ENCODE results near the gene BRD9.
"Not testable (repeated sequence)": the region's sequence is repeated elsewhere in the genome, so short reads cannot be mapped to it uniquely, and the experiment has no call there.

BRD9 gene

DNA sequence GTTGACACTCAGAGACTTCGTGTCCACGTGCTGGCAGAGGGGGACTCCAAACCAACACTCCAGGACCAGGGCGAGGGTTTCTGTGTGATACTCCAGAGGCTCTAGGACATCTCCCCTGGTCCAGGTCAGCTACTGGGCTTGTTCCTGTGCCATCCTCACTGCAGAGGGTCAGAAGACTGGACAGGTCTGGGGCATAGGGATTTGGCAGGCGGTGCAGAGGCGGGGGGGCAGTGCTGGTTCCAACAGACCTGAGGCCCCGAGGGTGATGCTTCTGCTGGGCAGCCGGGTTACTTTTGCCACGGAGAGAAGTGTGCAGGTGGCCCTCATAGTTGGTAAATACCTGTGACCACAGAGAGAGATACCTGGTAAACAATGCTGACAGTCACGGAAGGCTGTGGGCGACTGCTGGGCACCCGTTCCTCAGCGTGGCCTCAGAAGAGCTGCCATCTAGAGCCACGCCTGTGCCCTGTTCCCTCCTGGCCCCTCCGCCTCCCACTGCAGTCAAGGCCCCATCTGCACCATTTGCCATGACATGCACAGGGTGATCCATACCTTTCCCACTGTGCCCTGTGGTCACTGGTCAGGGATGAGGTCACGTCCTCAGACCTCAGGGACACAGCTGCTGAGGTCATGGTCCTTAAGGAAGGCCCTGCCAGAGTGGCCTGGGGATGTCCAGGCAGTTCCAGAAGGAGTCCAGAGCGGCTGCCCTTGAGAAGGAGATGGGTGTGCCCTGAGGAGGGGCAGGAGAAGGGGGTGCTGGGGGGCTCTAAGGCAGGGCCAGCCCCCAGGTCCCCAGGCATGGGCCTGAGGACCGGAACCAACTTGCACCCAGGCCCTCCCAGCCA lies 30.1 kb upstream of the BRD9 start:
- no peak for DNase-seq

DNA sequence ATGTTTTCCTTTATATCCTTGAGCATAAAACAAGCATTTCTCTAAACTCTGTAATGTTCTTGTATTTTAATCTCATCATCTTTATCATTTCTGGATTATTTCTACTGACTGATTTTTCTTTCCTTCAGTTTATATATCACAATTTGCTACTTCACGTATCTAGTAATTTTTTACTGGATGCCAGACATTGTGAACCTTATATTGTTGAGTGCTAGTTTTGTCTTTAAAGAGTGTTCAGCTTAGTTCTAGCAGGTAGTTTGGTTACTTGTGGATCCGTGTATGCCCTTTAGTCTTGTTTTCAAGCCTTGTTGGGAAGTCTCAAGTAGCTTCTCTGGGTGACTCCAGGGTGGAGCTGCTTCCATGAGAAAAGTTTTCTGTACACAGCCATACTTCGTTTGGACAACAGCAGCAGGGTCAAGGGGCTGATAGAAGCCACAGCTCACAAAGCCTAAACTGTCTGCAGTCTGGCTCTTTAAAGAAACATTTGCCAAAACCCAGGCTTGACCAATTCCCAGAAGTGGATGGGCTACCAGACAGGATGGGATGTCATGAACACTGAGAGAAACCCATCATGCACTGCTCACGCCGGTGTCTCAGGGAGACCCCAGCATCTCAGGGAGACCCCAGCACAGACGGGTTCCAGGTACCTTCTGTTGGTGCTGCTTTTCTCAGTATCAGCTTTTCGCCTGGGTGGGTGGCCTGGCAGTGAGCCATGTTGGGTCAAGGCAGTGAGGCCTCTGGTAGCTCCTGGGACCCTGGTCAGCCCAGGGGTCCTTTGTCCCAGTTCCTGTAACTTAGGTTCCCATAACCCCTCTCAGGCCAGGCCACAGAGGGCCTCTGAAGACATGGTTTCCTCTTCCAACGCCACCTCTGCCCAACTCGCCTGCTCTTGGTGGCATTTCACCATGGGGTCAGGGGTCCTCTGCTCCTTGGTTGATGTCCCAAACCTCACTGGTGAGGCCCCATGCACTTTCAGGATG lies 29.1 kb upstream of the BRD9 start:
- no peak for DNase-seq

DNA sequence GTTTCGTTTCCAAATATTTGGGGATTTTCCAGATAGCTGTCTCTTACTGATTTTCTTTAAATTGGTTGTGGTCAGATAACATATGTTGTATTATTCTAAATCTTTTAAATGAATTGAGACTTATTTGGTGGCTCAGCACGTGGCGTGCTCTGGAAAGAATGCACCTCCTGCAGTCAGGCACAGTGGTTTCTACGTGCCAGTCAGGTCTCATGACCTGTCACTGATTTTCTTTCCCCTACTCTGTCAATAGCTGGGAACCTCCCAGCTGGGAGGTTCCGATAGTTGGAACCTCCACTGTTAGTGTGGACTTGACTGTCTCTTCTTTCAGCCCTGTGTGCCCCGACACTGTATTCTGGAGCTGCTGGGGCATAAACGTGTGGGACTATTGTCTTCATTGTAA lies 27.7 kb upstream of the BRD9 start:
- no peak for DNase-seq

DNA sequence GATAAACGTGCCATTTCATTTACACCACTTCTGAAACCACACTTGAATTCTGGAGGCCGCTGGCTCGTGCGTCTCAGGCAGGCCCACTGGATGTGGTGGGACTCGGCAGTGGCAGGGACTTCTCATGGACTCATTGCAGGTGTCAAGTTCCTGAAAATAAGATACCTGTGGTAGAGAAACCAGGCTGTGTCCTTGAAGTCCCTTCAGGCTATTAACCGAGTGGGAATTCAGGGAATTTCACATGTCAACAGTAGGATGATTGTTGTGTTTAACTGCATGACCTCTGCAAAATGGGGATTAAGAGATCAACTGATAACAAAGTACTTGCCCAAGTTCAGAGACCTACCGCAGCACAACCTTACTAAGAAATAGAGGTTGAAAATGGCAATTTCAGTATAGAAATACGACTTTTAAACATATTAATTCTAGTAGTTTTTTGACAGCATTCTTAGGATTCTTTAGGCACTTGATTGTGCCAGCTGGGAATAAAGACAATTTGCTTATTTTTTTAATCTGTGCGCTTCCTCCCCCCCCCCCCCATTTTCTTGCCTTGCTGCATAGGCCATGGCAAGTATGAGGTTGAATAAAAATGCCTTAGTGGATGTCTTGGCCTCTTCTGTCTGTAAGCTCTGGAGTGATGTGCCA lies 26.9 kb upstream of the BRD9 start:
- DNase-seq, result no peak

DNA sequence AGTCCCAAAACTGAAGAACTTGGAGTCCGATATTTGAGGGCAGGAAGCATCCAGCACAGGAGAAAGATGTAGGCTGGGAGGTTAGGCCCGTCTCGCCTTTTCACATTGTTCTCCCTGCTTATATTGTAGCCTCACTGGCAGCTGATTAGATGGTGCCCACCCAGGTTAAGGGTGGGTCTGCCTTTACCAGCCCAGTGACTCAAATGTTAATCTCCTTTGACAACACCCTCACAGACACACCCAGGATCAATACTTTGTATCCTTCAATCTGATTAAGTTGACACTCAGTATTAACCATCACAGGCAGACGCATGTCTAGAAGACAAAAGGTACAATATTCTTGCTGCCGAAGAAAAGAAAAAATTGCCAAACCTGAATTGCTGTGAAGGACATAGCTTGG lies 26.1 kb upstream of the BRD9 start:
- not testable (repeated sequence) for DNase-seq

DNA sequence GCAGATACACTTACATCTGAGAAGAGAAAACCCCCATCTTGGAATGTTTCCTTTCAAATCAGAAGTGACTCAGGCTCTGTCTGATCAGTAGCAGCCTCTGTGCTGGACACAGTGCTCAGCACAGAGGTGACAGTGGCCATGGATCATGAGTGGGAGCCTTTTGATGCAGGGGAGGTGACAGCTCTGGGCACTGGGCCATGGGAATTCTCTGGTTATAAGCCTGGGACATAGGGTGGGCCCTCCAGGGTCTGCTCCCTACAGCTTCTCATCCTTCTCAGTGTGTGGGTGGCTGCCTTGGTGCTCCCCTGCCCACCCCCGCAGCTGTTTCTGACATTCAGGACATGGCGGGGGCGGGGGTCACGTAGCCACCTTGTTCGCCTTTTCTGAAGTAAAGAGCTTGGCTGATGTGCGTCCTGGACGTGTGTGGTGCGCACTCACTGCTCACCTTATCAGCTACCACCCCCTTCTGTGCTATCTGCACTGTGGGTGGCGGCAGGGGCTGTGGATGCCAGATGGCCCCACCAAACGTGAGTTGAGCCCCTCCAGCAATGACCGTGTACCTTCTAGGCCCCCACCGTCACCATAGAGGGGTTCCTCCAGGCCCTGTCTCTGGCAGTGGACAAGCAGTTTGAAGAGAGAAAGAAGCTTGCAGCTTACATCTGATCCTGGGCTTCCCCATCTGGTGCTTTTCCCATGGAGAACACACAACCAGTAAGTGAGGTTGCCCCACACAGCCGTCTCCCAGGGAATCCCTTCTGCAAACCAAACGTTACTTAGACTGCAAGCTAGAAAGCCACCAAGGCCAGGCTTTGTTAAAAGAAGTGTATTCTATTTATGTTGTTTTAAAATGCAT lies 24.1 kb upstream of the BRD9 start:
- no peak for DNase-seq

DNA sequence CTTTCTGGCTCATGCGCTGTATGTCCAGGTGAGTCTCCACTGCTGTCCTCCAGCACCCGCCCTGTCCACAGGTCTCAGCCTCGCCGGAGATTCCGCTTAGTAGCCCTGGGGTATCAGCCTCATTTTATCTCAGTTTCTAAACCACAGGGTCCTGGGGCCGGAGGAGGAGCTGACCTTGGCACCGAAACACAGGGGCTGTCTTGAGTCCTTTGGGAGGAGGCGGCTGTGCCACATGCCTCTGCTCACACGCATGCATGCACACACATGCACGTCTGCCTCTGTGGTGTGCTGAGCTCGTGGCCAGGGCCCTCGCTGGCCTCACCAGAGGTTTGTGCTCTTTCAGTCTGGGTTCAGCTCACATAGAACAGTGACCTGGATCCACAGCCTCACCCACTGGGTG lies 23.3 kb upstream of the BRD9 start:
- no peak for DNase-seq

DNA sequence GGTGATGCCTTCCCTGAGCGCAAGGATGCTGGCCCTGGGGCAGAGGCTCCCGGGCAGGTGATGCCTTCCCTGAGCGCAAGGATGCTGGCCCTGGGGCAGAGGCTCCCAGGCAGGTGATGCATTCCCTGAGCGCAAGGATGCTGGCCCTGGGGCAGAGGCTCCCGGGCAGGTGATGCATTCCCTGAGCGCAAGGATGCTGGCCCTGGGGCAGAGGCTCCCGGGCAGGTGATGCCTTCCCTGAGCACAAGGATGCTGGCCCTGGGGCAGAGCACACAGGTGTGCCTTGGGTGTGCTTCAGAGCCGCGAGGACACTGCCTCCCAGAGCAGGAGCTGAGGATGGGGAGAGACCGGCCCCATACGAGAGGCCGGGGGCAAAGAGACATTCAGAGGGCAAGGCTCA lies 22.7 kb upstream of the BRD9 start:
- not testable (repeated sequence) for DNase-seq

DNA sequence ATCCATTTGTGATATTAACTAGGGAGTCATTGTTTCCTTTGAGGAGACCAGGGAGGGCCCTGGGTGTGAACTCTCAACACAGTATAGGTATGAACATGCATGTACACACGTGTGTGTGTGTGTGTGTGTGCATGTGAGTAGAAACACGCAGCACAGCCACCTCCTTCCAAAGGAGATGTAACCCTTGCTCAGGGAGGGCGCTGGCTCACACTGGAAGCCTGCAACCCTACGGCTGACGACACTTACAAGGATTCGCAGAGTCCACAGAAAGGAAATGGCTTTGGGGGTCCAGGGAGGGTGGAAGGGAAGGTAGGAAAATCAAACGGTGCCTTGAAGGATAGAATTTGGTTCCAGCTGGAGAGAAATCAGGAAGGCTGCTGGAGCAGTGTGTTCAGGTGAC lies 22.0 kb upstream of the BRD9 start:
- DNase-seq, result no peak

DNA sequence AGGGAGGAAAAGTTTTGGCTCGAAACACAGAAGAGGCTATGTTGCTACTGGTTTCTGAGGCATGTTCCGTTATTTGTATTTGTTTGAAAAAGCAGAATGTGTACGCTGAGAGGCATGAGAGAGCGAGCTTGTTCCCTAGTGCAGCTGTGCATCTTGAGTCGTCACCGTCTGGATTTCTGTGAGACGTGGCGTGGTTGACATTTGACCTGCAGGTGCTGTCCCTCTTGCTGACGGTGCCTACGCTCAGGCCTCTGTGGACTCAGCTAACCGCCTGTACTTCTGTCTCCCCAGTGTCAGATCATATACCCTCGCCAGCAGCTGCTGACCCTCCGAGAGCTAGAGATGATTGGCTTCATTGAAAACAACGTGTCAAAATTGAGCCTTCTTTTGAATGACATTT lies 21.6 kb upstream of the BRD9 start:
- no peak for DNase-seq

DNA sequence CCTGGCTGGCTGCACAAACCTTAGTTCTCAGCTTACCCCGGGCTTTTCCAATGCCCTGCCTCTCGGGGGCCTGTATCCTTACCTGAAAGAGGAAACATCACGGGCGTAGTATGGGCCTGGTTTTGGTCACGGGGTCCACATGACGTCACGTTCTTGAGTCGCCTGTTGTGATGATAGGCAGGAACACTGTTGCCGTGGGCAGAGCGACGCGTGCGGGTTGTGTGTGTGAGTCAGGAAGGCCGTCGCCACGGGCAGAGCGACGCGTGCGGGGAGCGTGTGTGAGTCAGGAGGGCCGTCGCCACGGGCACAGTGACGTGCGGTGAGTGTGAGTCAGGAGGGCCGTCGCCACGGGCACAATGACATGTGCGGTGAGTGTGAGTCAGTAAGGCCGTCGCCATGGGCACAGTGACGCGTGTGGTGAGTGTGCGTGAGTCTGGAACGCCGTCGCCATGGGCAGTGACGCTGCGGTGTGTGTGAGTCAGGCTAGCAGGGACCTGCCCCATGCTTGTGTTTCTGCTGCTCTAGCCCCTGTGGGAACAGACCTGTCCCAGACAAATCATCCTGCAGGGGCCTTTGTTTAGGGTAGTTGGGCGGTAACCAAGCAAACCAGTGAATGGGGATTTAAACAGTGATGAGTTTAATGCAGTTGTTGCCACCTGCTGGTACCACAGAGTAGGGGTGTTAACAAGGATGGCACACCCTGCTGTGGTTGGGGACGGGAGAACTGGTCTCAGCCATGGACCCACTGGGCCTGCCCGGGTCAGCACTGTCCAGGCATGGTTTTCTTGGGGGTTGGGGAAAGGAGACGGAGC lies 19.9 kb upstream of the BRD9 start:
- peak; percentile 59 for DNase-seq

DNA sequence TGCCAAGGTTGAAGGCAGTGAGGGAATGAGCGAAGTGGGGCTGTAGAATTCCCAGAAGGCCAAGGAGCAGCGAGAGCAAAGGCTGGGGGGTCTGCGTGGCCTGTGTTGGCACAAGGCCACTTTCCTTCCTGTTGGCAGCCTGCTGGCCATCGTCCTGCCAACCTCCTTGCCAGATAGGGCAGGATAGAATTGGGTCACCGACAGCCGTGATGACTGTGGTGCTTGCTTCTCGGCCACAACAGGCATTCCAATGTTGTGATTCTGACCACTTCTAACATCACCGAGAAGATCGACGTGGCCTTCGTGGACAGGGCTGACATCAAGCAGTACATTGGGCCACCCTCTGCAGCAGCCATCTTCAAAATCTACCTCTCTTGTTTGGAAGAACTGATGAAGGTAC lies 19.0 kb upstream of the BRD9 start:
- no peak for DNase-seq

DNA sequence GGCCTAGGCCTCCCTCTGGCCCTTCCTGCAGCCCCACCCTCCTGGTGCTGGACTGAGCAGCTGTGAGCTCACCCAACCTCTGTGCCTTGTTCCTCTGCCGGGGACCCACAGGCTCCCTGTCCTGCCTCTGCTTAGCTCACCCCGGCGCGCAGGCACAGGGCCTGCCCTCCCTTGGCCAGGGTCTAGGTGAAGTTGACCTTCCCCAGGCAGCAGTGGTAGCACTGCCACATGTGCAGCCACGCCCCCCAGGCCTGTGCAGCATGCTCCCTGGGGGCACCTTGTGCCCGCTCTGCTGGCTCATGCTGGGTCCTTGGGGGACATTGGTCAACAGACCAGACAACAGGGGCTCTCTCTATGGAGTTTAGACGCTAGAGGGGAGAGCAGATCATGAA lies 18.2 kb upstream of the BRD9 start:
- DNase-seq, result no peak

DNA sequence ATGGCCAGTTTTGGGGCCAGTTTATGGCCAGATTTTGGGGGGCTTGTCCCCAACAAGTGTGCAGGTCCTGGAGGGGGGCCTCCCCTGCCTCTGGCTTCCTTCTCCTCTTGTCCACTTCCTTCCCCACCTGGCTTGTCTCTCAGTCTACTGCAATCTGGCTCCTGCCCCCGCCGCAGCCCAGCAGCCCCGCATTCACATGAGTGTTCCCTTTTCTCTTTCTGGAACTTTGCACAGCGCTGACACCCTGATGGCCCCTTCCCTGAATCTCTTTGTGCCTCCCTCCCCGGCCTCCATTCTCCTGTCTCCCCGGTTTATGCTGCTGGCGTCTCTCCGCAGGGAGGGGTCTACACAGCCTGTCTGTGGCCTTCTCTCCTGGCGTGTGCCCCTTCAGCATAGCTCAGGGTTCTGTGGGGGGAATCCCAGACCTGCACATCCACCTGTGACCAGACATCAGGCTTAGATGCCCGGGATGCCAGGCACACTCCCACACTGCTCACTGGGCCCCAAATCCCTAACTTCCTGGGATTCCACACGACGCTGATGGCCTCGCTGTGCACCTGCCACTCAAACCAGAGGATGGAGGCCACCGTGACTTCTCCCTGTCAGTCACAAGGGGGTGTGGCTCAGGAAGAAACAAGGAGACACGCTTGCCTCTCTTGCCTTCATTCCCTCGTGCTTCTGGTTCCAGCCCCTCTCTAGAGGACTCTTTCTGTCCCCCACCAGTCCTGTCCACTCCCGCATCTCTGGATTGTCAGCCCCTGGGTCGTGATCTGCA lies 17.6 kb upstream of the BRD9 start:
- no peak for DNase-seq

DNA sequence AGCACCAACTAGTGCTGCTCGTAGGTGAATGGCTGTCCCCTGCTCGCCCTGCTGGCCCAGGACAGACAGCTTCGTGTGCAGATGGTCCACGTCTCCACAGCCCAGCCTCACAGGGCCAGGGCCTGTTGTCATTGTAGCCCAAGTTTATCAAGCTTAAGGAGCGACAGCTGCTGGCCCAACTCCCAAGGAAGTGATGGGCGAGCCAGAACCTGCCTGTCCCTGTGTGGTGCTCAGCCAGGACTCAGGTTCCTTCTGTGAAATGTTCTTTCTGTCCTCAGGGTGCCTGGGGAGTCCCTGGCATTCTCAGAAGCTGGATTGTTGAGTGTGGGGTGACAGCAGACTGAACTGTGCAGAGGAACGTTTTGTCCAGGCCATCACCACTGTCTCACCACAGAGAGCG lies 16.5 kb upstream of the BRD9 start:
- no peak for DNase-seq

DNA sequence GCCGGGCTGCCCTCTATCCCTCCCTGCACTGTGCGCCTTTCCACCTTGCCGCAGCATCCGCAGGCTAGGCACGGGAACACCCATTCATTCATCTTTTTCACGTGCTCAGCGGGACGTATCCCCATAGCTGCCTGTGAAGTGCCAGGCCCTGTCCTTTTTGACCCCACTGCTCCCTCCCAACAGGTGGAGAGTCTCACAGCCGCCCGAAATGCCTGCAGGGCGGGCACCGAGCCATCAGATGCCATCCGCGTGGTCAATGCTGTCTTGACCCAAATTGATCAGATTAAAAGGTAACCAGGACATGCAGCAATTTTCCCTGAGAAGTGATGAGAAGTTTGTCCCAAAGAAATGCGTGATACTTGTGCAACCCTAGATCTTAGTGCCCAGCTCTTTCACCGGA lies 15.6 kb upstream of the BRD9 start:
- DNase-seq, result no peak

DNA sequence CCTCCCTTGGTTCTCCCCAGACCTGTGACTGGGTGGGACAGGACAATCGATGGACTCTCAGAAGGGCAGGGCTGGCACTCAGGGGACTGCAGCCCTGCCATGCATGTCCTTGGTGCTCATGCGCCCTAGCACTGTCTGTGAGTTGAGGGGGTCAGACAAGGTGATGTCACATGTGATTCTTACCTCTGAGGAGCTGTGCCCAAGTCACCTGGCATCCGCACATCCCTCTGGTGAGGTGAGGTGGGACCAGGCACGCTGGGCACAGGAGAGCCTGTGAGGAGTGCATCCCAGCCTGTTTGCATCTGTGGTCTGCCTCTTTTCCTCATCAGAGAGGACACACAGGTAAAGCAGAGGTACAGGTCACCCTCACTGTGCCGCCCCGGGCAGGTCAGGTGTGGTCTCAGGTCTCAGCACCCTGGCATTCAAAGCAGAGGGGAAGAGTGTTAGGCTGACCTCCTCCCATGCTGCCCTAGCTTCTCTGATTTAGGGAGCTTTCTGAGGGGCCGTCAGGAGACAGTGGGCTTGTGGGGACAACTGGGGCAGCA lies 14.8 kb upstream of the BRD9 start:
- no peak for DNase-seq

DNA sequence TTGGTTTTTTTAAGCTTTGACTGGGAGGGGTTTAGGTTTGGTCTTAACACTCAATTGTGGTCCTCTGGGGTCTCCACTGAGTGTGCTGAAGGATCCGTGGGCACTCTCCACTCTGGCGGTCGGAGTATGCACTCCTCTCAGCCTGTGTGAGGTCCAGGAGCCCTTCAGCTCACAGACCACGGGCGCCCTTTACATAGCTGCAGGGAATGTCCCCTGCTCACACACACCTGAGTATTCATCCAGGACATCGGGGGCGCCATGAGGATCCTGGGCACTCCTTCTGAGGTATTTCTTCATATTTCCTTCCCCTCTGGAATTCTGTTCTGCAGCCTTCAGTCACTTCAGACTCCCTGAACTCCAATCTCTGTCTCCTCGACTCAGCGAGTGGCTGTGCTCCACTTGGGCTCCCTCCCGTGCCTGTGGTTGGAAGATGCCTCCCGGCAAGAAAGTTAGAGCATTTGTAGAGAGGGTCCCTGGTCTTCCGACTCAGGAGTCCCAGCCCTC lies 12.6 kb upstream of the BRD9 start:
- no peak for DNase-seq

DNA sequence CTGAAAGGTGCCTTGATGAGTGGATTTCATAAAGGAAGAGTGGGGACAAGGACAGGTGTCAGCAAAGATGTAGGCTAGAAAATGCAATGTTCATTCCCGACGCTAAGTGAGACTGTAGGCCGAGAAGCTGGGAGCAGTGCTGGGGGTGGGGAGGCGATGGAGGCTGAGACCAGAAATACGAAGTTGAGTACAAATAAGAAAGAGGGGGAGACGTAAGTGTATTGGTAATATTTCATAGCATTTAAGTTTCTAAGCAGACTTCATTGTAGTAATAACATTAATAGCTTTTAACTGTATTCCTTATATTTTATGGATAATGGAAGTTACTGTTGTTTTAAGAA lies 11.1 kb upstream of the BRD9 start:
- DNase-seq, result no peak

DNA sequence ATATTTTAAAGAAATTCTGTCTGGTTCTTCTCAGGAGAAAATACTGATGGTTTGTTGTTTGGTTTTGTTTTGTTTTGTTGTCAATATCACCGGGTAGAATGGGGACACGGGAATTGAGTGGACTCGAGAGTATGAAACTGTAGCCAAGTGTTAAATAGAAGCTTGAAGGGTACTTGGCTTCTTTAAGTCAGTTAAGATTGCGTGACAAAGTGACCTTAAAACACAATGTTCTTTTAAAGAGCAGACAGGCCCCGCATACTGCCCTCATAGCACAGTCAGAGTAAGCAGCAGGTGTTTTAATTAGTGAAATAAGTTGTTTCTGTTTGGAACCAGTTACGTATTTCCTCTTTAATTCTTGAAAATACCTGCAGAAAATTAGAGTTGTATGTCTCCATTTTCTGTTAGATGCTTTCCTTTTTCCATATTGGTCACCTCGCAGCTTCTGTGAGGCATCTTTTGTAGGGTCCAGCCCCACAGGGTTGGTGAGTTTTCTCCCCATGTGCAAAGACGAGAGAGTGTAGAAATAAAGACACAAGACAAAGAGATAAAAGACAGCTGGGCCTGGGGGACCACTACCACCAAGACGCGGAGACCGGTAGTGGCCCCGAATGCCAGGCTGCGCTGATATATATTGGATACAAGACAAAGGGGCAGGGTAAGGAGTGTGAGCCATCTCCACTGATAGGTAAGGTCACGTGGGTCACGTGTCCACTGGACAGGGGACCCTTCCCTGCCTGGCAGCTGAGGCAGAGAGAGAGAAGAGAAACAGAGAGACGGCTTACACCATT lies 9.7 kb upstream of the BRD9 start:
- no peak for DNase-seq

Data from activated CD8-positive, alpha-beta memory T cell treated with anti-CD3 and anti-CD28 coated beads, Interleukin-2, amount 50 U/mL, for 4 hours (primary cell).